Activated T-cell treated with anti-CD3 and anti-CD28 coated beads, Interleukin-2, amount 50 U/mL, for 24 hours (primary cell): ENCODE results near the gene ACSS2.
A peak's percentile ranks its signal among the peaks of the same experiment; 100 is the strongest.
"Not testable (repeated sequence)": the region's sequence is repeated elsewhere in the genome, so short reads cannot be mapped to it uniquely, and the experiment has no call there.

Experiments used
- DNase-seq: peaks from one replicate; pipeline ENCODE4 v3.0.0-alpha.2; 2020
- H3K27ac Mint-ChIP-seq: 2 replicates; pipeline ENCODE4 v1.8.0; 2020; ENCODE audit warnings: mild to moderate bottlenecking, mixed read lengths
- H3K27me3 Mint-ChIP-seq: 2 replicates; pipeline ENCODE4 v1.8.0; 2020; ENCODE audit warnings: mixed read lengths
- H3K36me3 Mint-ChIP-seq: 2 replicates; pipeline ENCODE4 v1.8.0; 2020; ENCODE audit warnings: low read depth, mixed read lengths
- H3K4me1 Mint-ChIP-seq: 2 replicates; pipeline ENCODE4 v1.8.0; 2020; ENCODE audit warnings: low read depth, mixed read lengths
- H3K4me3 Mint-ChIP-seq: 2 replicates; pipeline ENCODE4 v1.8.0; 2020; ENCODE audit warnings: mild to moderate bottlenecking, moderate library complexity, mixed read lengths
- H3K9me3 Mint-ChIP-seq: 2 replicates; pipeline ENCODE4 v1.8.0; 2020; ENCODE audit warnings: mixed read lengths

Gene ACSS2

GRCh38 chr20:34863421-34863965 lies 12.9 kb upstream of the ACSS2 start:
- no peak for DNase-seq
- Mint-ChIP-seq H3K4me1 (no peaks in the 10 kb centered on the region), H3K4me3 (no peak overlapping the region), H3K27ac (no peak overlapping the region), H3K9me3 (no peaks in the 10 kb centered on the region), H3K36me3 (peaks cover 23% of the 10 kb centered on the region), H3K27me3 (no peaks in the 10 kb centered on the region)

- Mint-ChIP-seq H3K27me3 (no peaks in the 10 kb centered on the region), H3K4me1 (peaks cover under 1% of the 10 kb centered on the region), H3K36me3 (peaks cover 18% of the 10 kb centered on the region), H3K4me3 (no peak overlapping the region), H3K9me3 (no peaks in the 10 kb centered on the region), H3K27ac (peak overlapping the region; percentile 3)
- DNase-seq, result no peak
These were observed 12.2 kb upstream of the ACSS2 start for GRCh38 chr20:34864216-34864615.

- Mint-ChIP-seq H3K4me1 (peaks cover 55% of the 10 kb centered on the region), H3K27ac (peak overlapping the region; percentile 19), H3K27me3 (no peaks in the 10 kb centered on the region), H3K9me3 (no peaks in the 10 kb centered on the region), H3K4me3 (peak overlapping the region; percentile 77), H3K36me3 (no peaks in the 10 kb centered on the region)
- no peak for DNase-seq
These were observed 5.0 kb upstream of the ACSS2 start for GRCh38 chr20:34871320-34871926.

DNA sequence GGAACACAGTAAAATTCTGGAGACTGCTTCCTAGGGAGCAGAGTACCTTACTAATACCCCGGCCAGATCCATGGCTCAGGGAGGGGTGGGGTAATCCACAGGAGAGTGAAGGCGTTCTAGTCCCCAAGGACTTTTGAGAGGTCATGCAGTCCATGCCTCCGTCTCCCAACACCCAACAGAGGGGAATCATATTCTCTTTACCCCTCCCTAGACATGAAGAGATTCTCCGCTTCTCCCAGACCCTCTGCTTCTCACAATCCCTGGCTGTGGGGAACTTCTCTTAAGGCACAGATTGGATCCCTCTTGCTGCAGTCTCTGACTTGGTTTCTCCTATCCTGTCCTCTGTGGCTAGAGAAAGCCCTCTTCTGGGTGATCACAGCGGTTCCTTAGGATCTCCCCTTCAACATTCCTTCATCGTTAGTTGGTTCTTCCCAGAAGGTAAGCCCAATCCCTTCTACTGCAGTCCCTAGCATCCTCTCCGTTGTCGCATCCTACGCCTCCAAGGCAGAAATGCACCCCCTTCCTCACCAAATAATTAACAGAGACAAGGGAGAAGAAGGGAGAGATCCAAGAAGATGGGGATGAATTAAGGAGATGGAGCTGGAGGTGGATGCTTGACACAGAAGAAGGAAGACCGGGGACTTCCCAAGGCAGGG lies 4.3 kb upstream of the ACSS2 start:
- Mint-ChIP-seq H3K9me3 (no peaks in the 10 kb centered on the region), H3K27me3 (no peaks in the 10 kb centered on the region), H3K4me3 (peak overlapping the region; percentile 77), H3K4me1 (peaks cover 59% of the 10 kb centered on the region), H3K27ac (peak overlapping the region; percentile 83), H3K36me3 (no peaks in the 10 kb centered on the region)
- DNase-seq, result peak; percentile 36

- H3K27ac Mint-ChIP-seq, result peak within 1 kb of the TSS; percentile 83
These were observed 3.7 kb upstream of the ACSS2 start, which contains the start of gene GGT7 for GRCh38 chr20:34872622-34873224. GGT7 (minus strand) TSS chr20:34872856; CDS start chr20:34872815, 41 bp downstream.

DNA sequence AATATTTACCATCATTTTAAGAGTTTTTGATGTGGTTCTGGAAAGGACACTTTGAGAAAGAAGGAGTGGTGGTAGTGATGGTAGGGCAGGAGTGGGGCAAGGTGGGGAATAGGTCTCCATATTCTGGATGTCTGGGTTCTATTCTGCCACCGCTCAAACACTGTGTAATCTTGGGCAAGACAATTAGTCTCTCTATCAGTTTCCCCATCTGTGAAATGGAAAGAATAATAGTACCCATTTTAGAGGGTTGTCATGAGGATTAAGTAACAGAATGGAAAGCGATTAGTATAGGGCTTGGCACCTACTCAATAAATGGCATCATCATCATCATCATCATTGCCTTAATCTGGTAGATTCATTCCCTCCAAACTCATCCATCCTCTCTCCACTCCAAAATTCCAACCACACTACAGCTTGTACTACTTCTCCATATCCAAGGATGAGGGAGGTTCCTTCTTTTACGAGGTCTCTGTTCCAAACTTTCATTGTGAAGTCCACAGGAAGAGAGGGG lies 2.8 kb upstream of the ACSS2 start:
- H3K4me3 Mint-ChIP-seq, result peak overlapping the region; percentile 77
- H3K9me3 Mint-ChIP-seq, result no peaks in the 10 kb centered on the region
- DNase-seq, result no peak
- H3K4me1 Mint-ChIP-seq, result peaks cover 67% of the 10 kb centered on the region
- H3K36me3 Mint-ChIP-seq, result no peaks in the 10 kb centered on the region
- no peak overlapping the region for H3K27ac Mint-ChIP-seq
- H3K27me3 Mint-ChIP-seq, result no peaks in the 10 kb centered on the region

More at GRCh38 chr20:34872622-34873224, 3.7 kb upstream of the ACSS2 start, which contains the start of gene GGT7:
- H3K4me1 Mint-ChIP-seq, result peaks cover 62% of the 10 kb centered on the region
- H3K27me3 Mint-ChIP-seq, result no peaks in the 10 kb centered on the region
- H3K4me3 Mint-ChIP-seq, result peak within 1 kb of the TSS; percentile 77
- no peaks in the 10 kb centered on the region for H3K9me3 Mint-ChIP-seq
- peak; percentile 94 for DNase-seq
- no peaks in the 10 kb centered on the region for H3K36me3 Mint-ChIP-seq

DNA sequence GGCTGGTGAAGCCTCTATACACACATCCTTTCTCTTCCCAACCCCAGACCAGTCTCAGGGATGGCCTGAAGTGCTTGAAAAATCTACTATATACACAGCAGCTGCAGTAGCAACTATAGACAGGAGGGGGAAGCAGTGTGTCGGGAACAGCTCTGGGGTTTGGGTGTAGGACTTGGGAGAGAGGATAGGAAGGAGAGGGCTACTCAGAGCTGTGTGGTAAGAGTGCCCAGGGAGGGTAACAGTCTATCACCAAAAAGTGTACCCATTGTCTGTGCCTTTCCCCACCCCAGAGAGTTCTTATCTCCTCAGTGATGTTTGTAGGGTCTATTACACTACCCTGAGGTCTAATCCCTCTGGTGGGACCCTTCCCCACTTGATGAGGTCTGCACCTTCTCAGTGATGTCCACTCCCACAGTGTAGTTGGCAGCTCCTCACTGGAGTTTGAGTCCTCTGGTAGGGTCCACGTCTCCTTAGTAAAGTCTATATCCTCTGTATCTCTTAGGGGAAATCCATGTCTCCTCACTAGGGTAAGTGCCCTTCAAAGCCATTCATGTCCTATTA lies 2.2 kb upstream of the ACSS2 start:
- Mint-ChIP-seq H3K9me3 (no peaks in the 10 kb centered on the region), H3K27ac (peak overlapping the region; percentile 55), H3K36me3 (no peaks in the 10 kb centered on the region), H3K27me3 (no peaks in the 10 kb centered on the region), H3K4me3 (no peak overlapping the region), H3K4me1 (peaks cover 69% of the 10 kb centered on the region)
- peak; percentile 64 for DNase-seq

GRCh38 chr20:34875642-34876405 lies 588 bp upstream of the ACSS2 start:
- Mint-ChIP-seq H3K36me3 (no peaks in the 10 kb centered on the region), H3K27me3 (no peaks in the 10 kb centered on the region), H3K4me3 (peak overlapping the region; percentile 83), H3K27ac (peak overlapping the region; percentile 80), H3K4me1 (peaks cover 60% of the 10 kb centered on the region), H3K9me3 (no peaks in the 10 kb centered on the region)
- DNase-seq, result no peak

DNA sequence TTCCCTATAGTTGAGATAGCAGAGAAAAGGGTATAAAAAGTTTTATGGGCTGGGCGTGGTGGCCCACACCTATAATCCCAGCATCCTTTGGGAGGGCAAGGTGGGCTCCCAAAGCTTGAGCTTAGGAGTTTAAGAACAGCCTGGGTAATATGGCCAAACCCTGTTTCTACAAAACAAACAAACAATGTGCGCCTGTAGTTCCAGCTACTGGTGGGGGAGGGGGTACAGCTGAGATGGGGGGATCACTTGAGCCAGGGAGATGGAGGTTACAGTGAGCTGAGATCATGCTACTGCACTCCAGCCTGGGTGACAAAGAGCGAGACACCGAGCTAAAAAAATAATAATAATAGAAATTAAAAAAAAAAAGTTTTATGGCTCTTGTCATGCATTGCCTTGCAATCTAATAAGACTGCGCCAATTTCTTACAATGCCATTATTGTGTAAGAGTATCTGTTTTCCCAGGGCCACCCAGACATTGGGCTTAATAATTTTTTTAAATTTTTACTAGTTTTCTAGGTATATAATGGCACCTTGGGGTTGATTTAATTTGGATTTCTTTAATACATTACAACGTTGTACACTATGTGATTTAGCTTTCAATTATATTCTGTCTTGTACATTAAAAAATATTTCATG lies 3.9 kb downstream of the ACSS2 start:
- DNase-seq, result no peak
- Mint-ChIP-seq H3K4me1 (peaks cover 36% of the 10 kb centered on the region), H3K36me3 (peaks cover 21% of the 10 kb centered on the region), H3K9me3 (no peaks in the 10 kb centered on the region), H3K27me3 (no peaks in the 10 kb centered on the region), H3K4me3 (no peak overlapping the region), H3K27ac (no peak overlapping the region)

- H3K27ac Mint-ChIP-seq, H3K4me3 Mint-ChIP-seq, H3K27me3 Mint-ChIP-seq, H3K9me3 Mint-ChIP-seq, DNase-seq: not testable (repeated sequence)
- Mint-ChIP-seq H3K4me1 (peaks cover 29% of the 10 kb centered on the region), H3K36me3 (peaks cover 21% of the 10 kb centered on the region)
These were observed 4.6 kb downstream of the ACSS2 start for GRCh38 chr20:34880971-34881370.

DNA sequence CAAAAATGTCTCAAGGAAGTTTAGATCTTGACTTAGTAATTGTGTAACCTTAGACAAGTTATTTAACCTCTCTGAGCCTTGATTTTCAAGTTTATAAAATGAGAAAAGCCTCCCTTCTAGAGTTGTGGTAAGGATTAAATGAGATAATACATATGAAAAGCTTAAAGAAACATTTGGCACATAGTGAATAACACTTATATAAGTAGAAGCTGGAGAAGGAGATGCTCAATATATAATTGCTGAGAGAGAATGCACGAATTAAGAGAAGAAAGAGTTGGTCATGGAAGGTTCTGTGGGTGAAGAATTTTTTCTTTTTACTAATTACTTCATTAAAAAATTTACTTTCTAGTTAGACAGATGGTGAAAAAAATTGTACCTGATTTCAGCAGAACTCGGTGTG lies 5.3 kb downstream of the ACSS2 start:
- peaks cover 21% of the 10 kb centered on the region for H3K36me3 Mint-ChIP-seq
- H3K9me3 Mint-ChIP-seq, result no peaks in the 10 kb centered on the region

DNA sequence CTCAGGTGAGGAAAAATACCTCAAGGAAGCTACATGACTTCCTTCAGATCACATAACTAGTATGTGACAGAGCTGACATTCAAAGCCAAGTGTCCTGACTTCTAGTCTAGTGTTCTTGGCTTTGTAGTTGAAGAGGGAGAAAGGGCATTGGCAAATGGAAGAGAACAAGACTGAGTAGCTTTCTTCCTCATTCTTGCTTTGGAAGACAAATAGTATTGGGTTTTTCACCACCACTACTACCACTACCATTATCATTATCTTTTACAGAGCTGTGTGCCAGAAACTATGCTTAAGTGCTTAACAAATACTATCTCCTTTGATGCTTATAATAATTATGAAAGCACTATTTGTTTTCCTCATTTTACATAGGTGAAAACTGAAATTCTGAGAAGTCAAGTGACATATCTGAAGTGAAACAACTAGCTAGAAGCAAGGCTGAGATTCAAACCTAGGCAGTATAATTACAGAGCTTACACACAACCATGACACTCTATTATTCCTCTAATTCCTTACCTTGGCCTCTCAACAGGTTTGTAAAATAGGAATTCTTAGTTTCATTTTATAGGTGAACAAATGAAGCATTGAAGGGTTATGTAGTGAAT lies 6.8 kb downstream of the ACSS2 start:
- no peak for DNase-seq
- Mint-ChIP-seq H3K27ac (peak overlapping the region; percentile 60), H3K4me1 (peaks cover 18% of the 10 kb centered on the region), H3K4me3 (no peak overlapping the region), H3K27me3 (no peaks in the 10 kb centered on the region), H3K9me3 (no peaks in the 10 kb centered on the region), H3K36me3 (peaks cover 21% of the 10 kb centered on the region)

More for the DNA sequence above, 5.3 kb downstream of the ACSS2 start:
- Mint-ChIP-seq H3K4me1 (peaks cover 26% of the 10 kb centered on the region), H3K4me3 (no peak overlapping the region), H3K27ac (no peak overlapping the region), H3K27me3 (no peaks in the 10 kb centered on the region)
- DNase-seq, result no peak

GRCh38 chr20:34883809-34884208 lies 7.4 kb downstream of the ACSS2 start:
- H3K27ac Mint-ChIP-seq, result peak overlapping the region; percentile 30
- no peak for DNase-seq

More at GRCh38 chr20:34883809-34884208, 7.4 kb downstream of the ACSS2 start:
- no peaks in the 10 kb centered on the region for H3K27me3 Mint-ChIP-seq
- H3K36me3 Mint-ChIP-seq, result peaks cover 21% of the 10 kb centered on the region
- H3K9me3 Mint-ChIP-seq, result no peaks in the 10 kb centered on the region
- H3K4me1 Mint-ChIP-seq, result peaks cover 18% of the 10 kb centered on the region
- H3K4me3 Mint-ChIP-seq, result no peak overlapping the region
